H1 (cell line): ENCODE data around the gene AP1G2.
"Not testable (repeated sequence)": the region's sequence is repeated elsewhere in the genome, so short reads cannot be mapped to it uniquely, and the experiment has no call there.

Experiments
- EP300 ChIP-seq, 2 experiments: IDR thresholded peaks; 1 replicate in 1 of 2; 2 replicates in 1 of 2; pipeline ENCODE4 v1.6.1; 2011 to 2012; ENCODE audit warnings: low read depth in 2 of 2, low read length in 2 of 2, mild to moderate bottlenecking in 2 of 2, borderline replicate concordance in 1 of 2, inconsistent platforms in 1 of 2, moderate library complexity in 1 of 2
- POLR2A ChIP-seq, 2 experiments: IDR thresholded peaks; 1 replicate in 1 of 2; 2 replicates in 1 of 2; pipeline ENCODE4 v1.6.1; 2011; ENCODE audit warnings: low read depth in 2 of 2, low read length in 2 of 2, mild to moderate bottlenecking in 2 of 2; ENCODE audit errors: control extremely low read depth in 1 of 2
- RAD21 ChIP-seq, 2 experiments: IDR thresholded peaks in 1 of 2; conservative IDR thresholded peaks in 1 of 2; 2 replicates each; pipeline ENCODE4 v1.6.1; 2011; ENCODE audit warnings: low read depth in 2 of 2, low read length in 2 of 2, improper control_type of control experiment in 1 of 2, inconsistent platforms in 1 of 2, mild to moderate bottlenecking in 1 of 2, moderate library complexity in 1 of 2
- RNF2 ChIP-seq: fragments of 200-900, 300-1000 bp; sonication (generic); IDR thresholded peaks from 2 replicates; pipeline ENCODE4 v1.7.1; 2016; ENCODE audit warnings: borderline replicate concordance, low read depth, mild to moderate bottlenecking, antibody characterized with exemption, low read length; ENCODE audit not compliant: poor library complexity, severe bottlenecking; ENCODE audit errors: missing control alignments
- SP1 ChIP-seq: IDR thresholded peaks from 2 replicates; pipeline ENCODE4 v1.6.1; 2011; ENCODE audit warnings: low read depth, low read length
- SUZ12 ChIP-seq: fragments of 200-600 bp; sonication (generic); IDR thresholded peaks from 2 replicates; pipeline ENCODE4 v1.6.1; 2012; ENCODE audit warnings: mild to moderate bottlenecking, inconsistent platforms, low read length, moderate library complexity, mixed read lengths
- YY1 ChIP-seq: IDR thresholded peaks from 2 replicates; pipeline ENCODE4 v1.6.1; 2011; ENCODE audit warnings: low read depth, mild to moderate bottlenecking, low read length
- ZNF274 ChIP-seq: IDR thresholded peaks from 2 replicates; pipeline ENCODE4 v1.7.0; 2012; ENCODE audit warnings: low read length, borderline replicate concordance; ENCODE audit errors: extremely low read depth
- TF ChIP-seq, protein P1 (sequence below), 3 experiments: IDR thresholded peaks; 1 replicate in 2 of 3; 2 replicates in 1 of 3; pipeline versions ENCODE4 v1.5.1 to v1.6.1; 2011; ENCODE audit warnings: low read length in 3 of 3, mild to moderate bottlenecking in 3 of 3, inconsistent platforms in 2 of 3, low read depth in 1 of 3, moderate library complexity in 1 of 3; ENCODE audit not compliant: insufficient read depth in 1 of 3; ENCODE audit errors: control extremely low read depth in 1 of 3

DNA sequence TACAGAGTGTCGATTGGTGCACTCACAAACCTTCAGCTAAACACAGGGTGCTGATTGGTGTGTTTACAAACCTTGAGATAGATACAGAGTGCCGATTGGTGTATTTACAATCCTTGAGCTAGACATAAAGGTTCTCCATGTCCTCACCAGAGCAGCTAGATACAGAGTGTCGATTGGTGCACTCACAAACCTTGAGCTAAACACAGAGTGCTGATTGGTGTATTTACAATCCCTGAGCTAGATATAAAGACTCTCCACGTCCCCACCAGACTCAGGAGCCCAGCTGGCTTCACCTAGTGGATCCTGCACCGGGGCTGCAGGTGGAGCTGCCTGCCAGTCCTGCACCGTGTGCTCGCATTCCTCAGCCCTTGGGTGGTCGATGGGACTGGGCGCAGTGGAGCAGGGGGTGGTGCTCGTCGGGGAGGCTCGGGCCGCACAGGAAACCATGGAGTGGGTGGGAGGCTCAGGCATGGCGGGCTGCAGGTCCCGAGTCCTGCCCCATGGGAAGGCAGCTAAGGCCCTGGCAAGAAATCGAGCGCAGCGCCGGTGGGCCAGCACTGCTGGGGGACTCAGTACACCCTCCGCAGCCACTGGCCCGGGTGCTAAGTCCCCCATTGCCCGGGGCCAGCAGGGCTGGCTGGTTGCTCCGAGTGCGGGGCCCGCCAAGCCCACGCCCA is 17.1 kb upstream of the AP1G2 start:
- TF ChIP-seq YY1; SUZ12; POLR2A (IDR thresholded peaks at IDR 0.05; ENCODE audit: control extremely low read depth in 1 of 2, low read depth in 2 of 2, low read length in 2 of 2); SP1; EP300 (IDR thresholded peaks at IDR 0.05; ENCODE audit: borderline replicate concordance in 1 of 2, low read depth in 2 of 2, low read length in 2 of 2); RAD21 (IDR thresholded peaks at IDR 0.05 in 1 of 2, conservative IDR thresholded peaks at IDR 0.05 in 1 of 2; ENCODE audit: low read depth in 2 of 2, low read length in 2 of 2); RNF2; ZNF274: not testable (repeated sequence)
- TF ChIP-seq, protein P1, sequence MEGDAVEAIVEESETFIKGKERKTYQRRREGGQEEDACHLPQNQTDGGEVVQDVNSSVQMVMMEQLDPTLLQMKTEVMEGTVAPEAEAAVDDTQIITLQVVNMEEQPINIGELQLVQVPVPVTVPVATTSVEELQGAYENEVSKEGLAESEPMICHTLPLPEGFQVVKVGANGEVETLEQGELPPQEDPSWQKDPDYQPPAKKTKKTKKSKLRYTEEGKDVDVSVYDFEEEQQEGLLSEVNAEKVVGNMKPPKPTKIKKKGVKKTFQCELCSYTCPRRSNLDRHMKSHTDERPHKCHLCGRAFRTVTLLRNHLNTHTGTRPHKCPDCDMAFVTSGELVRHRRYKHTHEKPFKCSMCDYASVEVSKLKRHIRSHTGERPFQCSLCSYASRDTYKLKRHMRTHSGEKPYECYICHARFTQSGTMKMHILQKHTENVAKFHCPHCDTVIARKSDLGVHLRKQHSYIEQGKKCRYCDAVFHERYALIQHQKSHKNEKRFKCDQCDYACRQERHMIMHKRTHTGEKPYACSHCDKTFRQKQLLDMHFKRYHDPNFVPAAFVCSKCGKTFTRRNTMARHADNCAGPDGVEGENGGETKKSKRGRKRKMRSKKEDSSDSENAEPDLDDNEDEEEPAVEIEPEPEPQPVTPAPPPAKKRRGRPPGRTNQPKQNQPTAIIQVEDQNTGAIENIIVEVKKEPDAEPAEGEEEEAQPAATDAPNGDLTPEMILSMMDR (IDR thresholded peaks at IDR 0.05; ENCODE audit: control extremely low read depth in 1 of 3, insufficient read depth in 1 of 3, low read depth in 1 of 3, low read length in 3 of 3) = not testable (repeated sequence)
